ENCODE data around the gene KLHDC10. TPM values are rescaled to one million over a fixed set of nuclear protein-coding genes. Genes with fewer than 3 reads are reported as not detected.

Gene KLHDC10
- total and polyA plus RNA-seq, 9 donors: 11.3 to 36.4 (median 26.7) TPM

- no peaks in the 10 kb centered on the region for H3K27me3 ChIP-seq
- no peak for DNase-seq
- H3K4me1 ChIP-seq (ENCODE audit: insufficient read depth): no peaks in the 10 kb centered on the region
- intact Hi-C loops (cut with DNase I): no loop called here
- no peak for TF ChIP-seq CTCF (IDR thresholded peaks at IDR 0.05)
- no peak for TF ChIP-seq EP300 (IDR thresholded peaks at IDR 0.05)
- no peaks in the 10 kb centered on the region for H3K9me3 ChIP-seq
- no peaks in the 10 kb centered on the region for H3K36me3 ChIP-seq
- WGBS, 3 donors: 28 to 47% (median 44%) methylated on average over 1 of the region's 1 CpG
- no peak overlapping the region for H3K27ac ChIP-seq
- H3K4me3 ChIP-seq: no peak overlapping the region
Observed at GRCh38 chr7:130087364-130087763, 17.0 kb downstream of the KLHDC10 start.

- 60 to 70% (median 66%) methylated on average over 4 of the region's 4 CpGs for WGBS, 3 donors
- Histone ChIP-seq H3K4me3 (no peak overlapping the region), H3K9me3 (no peaks in the 10 kb centered on the region), H3K4me1 (ENCODE audit: insufficient read depth) (no peaks in the 10 kb centered on the region), H3K27ac (no peak overlapping the region), H3K36me3 (no peaks in the 10 kb centered on the region), H3K27me3 (no peaks in the 10 kb centered on the region)
- no peak for TF ChIP-seq POLR2A (IDR thresholded peaks at IDR 0.05)
- TF ChIP-seq EP300 (IDR thresholded peaks at IDR 0.05): no peak
- no peak for TF ChIP-seq CTCF (IDR thresholded peaks at IDR 0.05)
- intact Hi-C loops (cut with DNase I): no loop called here
- DNase-seq: no peak
Observed at GRCh38 chr7:130090745-130091532, 20.6 kb downstream of the KLHDC10 start.

GRCh38 chr7:130091999-130092398 lies 21.7 kb downstream of the KLHDC10 start:
- no peak for DNase-seq
- no peak for TF ChIP-seq POLR2A (IDR thresholded peaks at IDR 0.05)
- no peak for TF ChIP-seq EP300 (IDR thresholded peaks at IDR 0.05)
- no peak for TF ChIP-seq CTCF (IDR thresholded peaks at IDR 0.05)
- Histone ChIP-seq H3K27ac (no peak overlapping the region), H3K4me1 (ENCODE audit: insufficient read depth) (no peaks in the 10 kb centered on the region), H3K4me3 (no peak overlapping the region), H3K9me3 (no peaks in the 10 kb centered on the region), H3K27me3 (no peaks in the 10 kb centered on the region), H3K36me3 (no peaks in the 10 kb centered on the region)
- intact Hi-C loops (cut with DNase I): no loop called here
- 89 to 95% (median 92%) methylated on average over 1 of the region's 1 CpG for WGBS, 3 donors

GRCh38 chr7:130092598-130092997 lies 22.3 kb downstream of the KLHDC10 start:
- intact Hi-C loops (cut with DNase I): no loop called here
- Histone ChIP-seq H3K9me3 (no peaks in the 10 kb centered on the region), H3K36me3 (no peaks in the 10 kb centered on the region), H3K27ac (no peak overlapping the region), H3K4me1 (ENCODE audit: insufficient read depth) (no peaks in the 10 kb centered on the region), H3K4me3 (no peak overlapping the region), H3K27me3 (no peaks in the 10 kb centered on the region)
- no peak for TF ChIP-seq EP300 (IDR thresholded peaks at IDR 0.05)
- TF ChIP-seq CTCF (IDR thresholded peaks at IDR 0.05): no peak
- TF ChIP-seq POLR2A (IDR thresholded peaks at IDR 0.05): no peak
- DNase-seq: no peak
- 97% methylated on average over 2 of the region's 2 CpGs for WGBS, 3 donors
